ENCODE measurements around the gene ANKRD55. TPM values are rescaled to one million over a fixed set of nuclear protein-coding genes. Genes with fewer than 3 reads are reported as not detected.

ANKRD55 gene
- total RNA-seq, 1 donor from 2014 or later = 0.49 TPM

DNA sequence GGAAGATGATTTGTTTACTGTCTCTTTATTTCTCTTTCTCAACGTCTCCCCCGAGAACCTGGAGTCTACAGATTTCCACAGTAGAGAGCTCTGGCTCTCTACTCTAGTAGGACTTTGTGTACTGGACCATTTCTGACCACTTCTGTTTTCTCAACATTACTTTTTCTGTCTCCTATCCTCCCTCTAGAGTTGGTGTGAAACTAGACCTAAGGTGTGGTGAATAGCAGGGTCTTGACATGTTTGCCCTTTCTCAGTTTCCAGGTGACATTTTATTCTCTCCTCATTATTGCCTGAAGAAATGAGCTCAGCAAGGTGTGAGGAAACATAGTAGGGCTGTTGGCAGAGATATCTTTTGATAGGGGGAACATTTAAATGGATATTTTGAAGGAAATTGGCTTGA lies 176.3 kb downstream of the ANKRD55 start:
- Histone ChIP-seq H3K4me1 (peaks cover 14% of the 10 kb centered on the region), H3K27ac (no peak overlapping the region), H3K27me3 (no peaks in the 10 kb centered on the region), H3K36me3 (no peaks in the 10 kb centered on the region), H3K4me3 (no peak overlapping the region), H3K9me3 (no peaks in the 10 kb centered on the region)
- DNase-seq = no peak
- ATAC-seq = no peak
- intact Hi-C loops (cut with DNase I) = no loop called here
- no peak for TF ChIP-seq CTCF (IDR thresholded peaks at IDR 0.05)

DNA sequence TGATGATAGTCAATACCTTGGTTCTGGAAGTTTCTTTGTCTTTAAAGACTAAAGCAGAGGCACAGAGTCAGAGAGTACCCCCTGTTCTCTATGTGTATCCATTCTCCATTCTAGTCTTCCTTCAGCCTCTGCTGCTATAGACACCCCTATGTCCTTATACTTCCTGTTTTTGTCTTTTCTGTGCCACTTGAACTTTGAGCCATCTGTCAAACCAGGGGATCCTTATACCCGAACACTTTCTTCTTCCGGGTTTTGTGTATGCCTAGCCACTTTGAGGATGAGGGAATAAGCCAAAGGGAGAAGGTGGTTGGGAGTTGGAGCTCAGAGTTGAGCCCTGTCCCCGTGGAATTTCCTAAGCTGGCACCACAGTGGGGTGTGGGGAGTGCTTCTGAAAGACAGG lies 177.3 kb downstream of the ANKRD55 start:
- H3K36me3 ChIP-seq = no peaks in the 10 kb centered on the region
- no peak for TF ChIP-seq CTCF (IDR thresholded peaks at IDR 0.05)
- H3K4me3 ChIP-seq = no peak overlapping the region
- peaks cover 20% of the 10 kb centered on the region for H3K4me1 ChIP-seq
- no peaks in the 10 kb centered on the region for H3K27me3 ChIP-seq
- H3K9me3 ChIP-seq = no peaks in the 10 kb centered on the region
- no peak overlapping the region for H3K27ac ChIP-seq
- no peak for ATAC-seq
- DNase-seq = no peak
- intact Hi-C loops (cut with DNase I) = no loop called here

- Histone ChIP-seq H3K36me3 (no peaks in the 10 kb centered on the region), H3K9me3 (no peaks in the 10 kb centered on the region), H3K27me3 (no peaks in the 10 kb centered on the region), H3K4me1 (peaks cover 26% of the 10 kb centered on the region), H3K27ac (no peak overlapping the region), H3K4me3 (no peak overlapping the region)
- no peak for DNase-seq
- TF ChIP-seq CTCF (IDR thresholded peaks at IDR 0.05) = no peak
- ATAC-seq = no peak
- intact Hi-C loops (cut with DNase I) = no loop called here
These were observed 177.8 kb downstream of the ANKRD55 start for GRCh38 chr5:56055287-56055686.

DNA sequence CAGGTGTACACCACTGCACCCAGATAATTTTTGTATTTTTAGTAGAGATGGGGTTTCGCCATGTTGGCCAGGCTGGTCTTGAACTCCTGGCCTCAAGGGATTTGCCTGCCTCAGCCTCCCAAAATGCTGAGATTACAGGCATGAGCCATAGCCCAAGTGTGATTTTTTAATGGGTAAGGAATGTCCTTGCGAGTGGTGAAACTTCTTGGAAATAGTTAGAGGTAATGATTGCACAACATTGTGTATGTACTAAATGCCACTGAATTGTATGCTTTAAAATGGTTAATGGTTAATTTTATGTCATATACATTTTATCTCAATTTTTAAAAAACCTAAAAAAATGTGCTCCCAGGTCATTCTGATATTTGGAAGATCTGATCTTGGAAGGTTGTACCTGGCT lies 178.5 kb downstream of the ANKRD55 start:
- no peak for DNase-seq
- Histone ChIP-seq H3K36me3 (no peaks in the 10 kb centered on the region), H3K4me3 (no peak overlapping the region), H3K9me3 (no peaks in the 10 kb centered on the region), H3K27me3 (no peaks in the 10 kb centered on the region), H3K4me1 (peaks cover 32% of the 10 kb centered on the region), H3K27ac (no peak overlapping the region)
- ATAC-seq = no peak
- intact Hi-C loops (cut with DNase I) = no loop called here
- TF ChIP-seq CTCF (IDR thresholded peaks at IDR 0.05) = no peak

DNA sequence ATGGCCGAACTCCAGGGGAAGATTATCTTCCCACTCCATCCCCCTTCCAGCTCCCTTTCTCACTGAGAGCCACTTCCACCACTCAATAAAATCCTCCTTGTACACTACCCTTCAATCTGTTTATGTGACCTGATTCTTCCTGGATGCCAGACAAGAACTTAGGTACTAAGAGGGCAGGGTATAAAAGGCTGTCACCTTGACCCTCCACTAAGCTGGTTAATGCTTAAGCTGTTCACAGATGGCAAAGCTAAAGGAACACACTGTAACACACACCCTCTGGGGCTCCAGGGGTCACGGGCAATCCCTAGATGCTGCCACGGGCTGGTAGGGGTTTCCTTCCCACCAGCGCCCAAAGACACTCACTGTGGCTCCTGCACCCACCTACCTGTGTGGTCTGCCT lies 179.8 kb downstream of the ANKRD55 start:
- no peak overlapping the region for H3K4me3 ChIP-seq
- no peak for ATAC-seq
- intact Hi-C loops (cut with DNase I) = no loop called here
- no peaks in the 10 kb centered on the region for H3K36me3 ChIP-seq
- no peak overlapping the region for H3K27ac ChIP-seq
- DNase-seq = no peak
- peaks cover 32% of the 10 kb centered on the region for H3K4me1 ChIP-seq
- no peak for TF ChIP-seq CTCF (IDR thresholded peaks at IDR 0.05)
- no peaks in the 10 kb centered on the region for H3K9me3 ChIP-seq
- H3K27me3 ChIP-seq = no peaks in the 10 kb centered on the region

DNA sequence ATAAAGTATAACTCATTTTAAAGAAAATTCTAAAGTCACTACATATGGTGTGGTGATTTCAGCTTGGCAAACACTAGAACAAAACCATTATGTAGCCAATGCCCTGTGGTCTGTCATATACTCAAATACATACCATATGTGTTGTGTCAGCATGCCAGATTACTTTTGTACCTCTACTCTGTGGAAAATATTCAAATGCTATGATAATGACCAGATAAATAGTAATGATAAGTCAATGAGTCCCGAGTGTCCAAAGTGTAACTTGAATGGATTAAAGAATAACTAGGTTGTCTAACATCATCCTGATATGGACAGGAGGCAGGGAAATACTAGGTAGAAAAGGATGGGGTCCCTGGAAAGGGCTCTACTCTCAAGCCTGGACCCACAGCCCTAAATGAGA lies 180.4 kb downstream of the ANKRD55 start:
- H3K36me3 ChIP-seq = no peaks in the 10 kb centered on the region
- H3K27me3 ChIP-seq = no peaks in the 10 kb centered on the region
- no peak for ATAC-seq
- intact Hi-C loops (cut with DNase I) = no loop called here
- H3K4me3 ChIP-seq = no peak overlapping the region
- peaks cover 26% of the 10 kb centered on the region for H3K4me1 ChIP-seq
- H3K27ac ChIP-seq = no peak overlapping the region
- H3K9me3 ChIP-seq = no peaks in the 10 kb centered on the region
- TF ChIP-seq CTCF (IDR thresholded peaks at IDR 0.05) = no peak
- DNase-seq = no peak

All from upper lobe of right lung (tissue), 1 donor.